Neural cell (in vitro differentiated cells): Measurements from ENCODE around the gene DMWD. TPM values are rescaled to one million over a fixed set of nuclear protein-coding genes. Genes with fewer than 3 reads are reported as not detected.

ENCODE experiments used
- H2AFZ ChIP-seq: fragments of 200-600, 300-800 bp; sonication (generic), shearing (Covaris generic); 2 replicates; pipeline ENCODE4 v1.6.0; 2014; ENCODE audit warnings: low read depth, mild to moderate bottlenecking, antibody characterized with exemption, low read length, moderate library complexity
- H3F3A ChIP-seq: fragments of 200-600 bp; shearing (Covaris generic); 2 replicates; pipeline ENCODE4 v1.6.1; 2016; ENCODE audit warnings: mild to moderate bottlenecking, moderate library complexity, mixed read lengths, antibody characterized with exemption, low read length; ENCODE audit not compliant: insufficient read depth, poor library complexity, severe bottlenecking
- H3K27ac ChIP-seq: fragments of 200-600, 300-800 bp; sonication (generic), shearing (Covaris generic); 2 replicates; pipeline ENCODE4 v1.5.1; 2014; ENCODE audit warnings: mild to moderate bottlenecking, low read length, moderate library complexity
- H3K27me3 ChIP-seq: fragments of 300-800, 200-600 bp; sonication (generic), shearing (Covaris generic); 2 replicates; pipeline ENCODE4 v1.6.0; 2014; ENCODE audit warnings: mild to moderate bottlenecking, low read depth, low read length, moderate library complexity; ENCODE audit not compliant: insufficient read depth
- H3K36me3 ChIP-seq: fragments of 300-800, 200-600 bp; sonication (generic), shearing (Covaris generic); 2 replicates; pipeline ENCODE4 v1.5.1; 2014; ENCODE audit warnings: mild to moderate bottlenecking, antibody characterized with exemption, low read length, moderate library complexity; ENCODE audit not compliant: insufficient read depth
- H3K4me2 ChIP-seq: fragments of 300-800, 200-600 bp; sonication (generic), shearing (Covaris generic); 2 replicates; pipeline ENCODE4 v1.6.0; 2014; ENCODE audit warnings: mild to moderate bottlenecking, low read length
- H3K4me3 ChIP-seq: fragments of 300-800, 200-600 bp; sonication (generic), shearing (Covaris generic); 2 replicates; pipeline ENCODE4 v1.5.1; 2014; ENCODE audit warnings: mild to moderate bottlenecking, low read length, moderate library complexity
- H3K79me2 ChIP-seq: fragments of 200-600 bp; shearing (Covaris generic); replicated peaks from 2 replicates; pipeline ENCODE4 v1.6.0; 2014; ENCODE audit warnings: mild to moderate bottlenecking, low read length, moderate library complexity; ENCODE audit not compliant: insufficient read depth
- H3K9ac ChIP-seq: fragments of 300-800, 200-600 bp; sonication (generic), shearing (Covaris generic); 2 replicates; pipeline ENCODE4 v1.6.1; 2016; ENCODE audit warnings: mild to moderate bottlenecking, low read length, mixed read lengths
- H3K9me2 ChIP-seq: fragments of 200-600 bp; shearing (Covaris generic); 2 replicates; pipeline ENCODE4 v1.6.1; 2016; ENCODE audit warnings: mild to moderate bottlenecking, low read length, mixed read lengths; ENCODE audit not compliant: insufficient read depth
- H3K9me3 ChIP-seq: fragments of 200-600, 300-800 bp; sonication (generic), shearing (Covaris generic); 2 replicates; pipeline ENCODE4 v1.6.1; 2016; ENCODE audit warnings: mild to moderate bottlenecking, mixed run types, low read length, moderate library complexity, mixed read lengths
- H4K20me1 ChIP-seq: fragments of 200-600 bp; shearing (Covaris generic); 2 replicates; pipeline ENCODE4 v1.6.1; 2016; ENCODE audit warnings: mild to moderate bottlenecking, mixed run types; ENCODE audit not compliant: insufficient read depth
- CTCF ChIP-seq: fragments of 450-650 bp; IDR thresholded peaks from 2 replicates; pipeline ENCODE4 v1.5.1; 2014; ENCODE audit warnings: antibody characterized with exemption, mild to moderate bottlenecking, moderate library complexity; ENCODE audit not compliant: poor library complexity, severe bottlenecking
- EP300 ChIP-seq: fragments of 450-650 bp; conservative IDR thresholded peaks from 2 replicates; pipeline ENCODE4 v1.6.1; 2014; ENCODE audit warnings: antibody characterized with exemption, mild to moderate bottlenecking, moderate library complexity; ENCODE audit not compliant: poor library complexity, severe bottlenecking
- EZH2 ChIP-seq: fragments of 200-600, 300-800 bp; shearing (Covaris generic), sonication (generic); IDR thresholded peaks from 2 replicates; pipeline ENCODE4 v1.6.1; 2014; ENCODE audit warnings: antibody characterized with exemption, low read length, borderline replicate concordance, mild to moderate bottlenecking; ENCODE audit not compliant: insufficient read depth, poor library complexity, severe bottlenecking
- MXI1 ChIP-seq: fragments of 450-650 bp; conservative IDR thresholded peaks from 2 replicates; pipeline ENCODE4 v1.6.1; 2014; ENCODE audit warnings: antibody characterized with exemption, mild to moderate bottlenecking; ENCODE audit not compliant: poor library complexity, severe bottlenecking
- POLR2AphosphoS5 ChIP-seq: IDR thresholded peaks from 2 replicates; pipeline ENCODE4 v1.6.1; 2012
- RAD21 ChIP-seq: fragments of 450-650 bp; conservative IDR thresholded peaks from 2 replicates; pipeline ENCODE4 v1.6.1; 2014; ENCODE audit warnings: antibody characterized with exemption, mild to moderate bottlenecking, moderate library complexity
- REST ChIP-seq: IDR thresholded peaks from 2 replicates; pipeline ENCODE4 v1.6.1; 2012; ENCODE audit warnings: borderline replicate concordance
- SMC3 ChIP-seq: fragments of 450-650 bp; conservative IDR thresholded peaks from 2 replicates; pipeline ENCODE4 v1.6.1; 2014; ENCODE audit warnings: antibody characterized with exemption, mild to moderate bottlenecking, moderate library complexity; ENCODE audit not compliant: poor library complexity
- TAF1 ChIP-seq: IDR thresholded peaks from 2 replicates; pipeline ENCODE4 v1.6.1; 2012; ENCODE audit warnings: low read depth
- polyA plus RNA-seq: library from polyadenylated mRNA; depleted of rRNA; stranded (reverse); fragments of >200 nt; gene quantifications from 2 replicates; pipeline ENCODE4 v1.2.3, GENCODE V29; 2014

The DMWD gene
- polyA plus RNA-seq, 1 donor from 2014 or later = 20.4 TPM

GRCh38 chr19:45826934-45827333, 34.3 kb upstream of the DMWD start:
- no peak overlapping the region for H3K4me2 ChIP-seq
- no peaks in the 10 kb centered on the region for H3K27me3 ChIP-seq
- H3K9ac ChIP-seq = no peak overlapping the region
- H3K9me2 ChIP-seq = no peaks in the 10 kb centered on the region
- H3K79me2 ChIP-seq = no peaks in the 10 kb centered on the region
- H3K36me3 ChIP-seq = no peaks in the 10 kb centered on the region
- no peak overlapping the region for H2AFZ ChIP-seq
- no peaks in the 10 kb centered on the region for H3F3A ChIP-seq
- H3K9me3 ChIP-seq = no peaks in the 10 kb centered on the region
- no peaks in the 10 kb centered on the region for H4K20me1 ChIP-seq
- TF ChIP-seq SMC3 = no peak
- no peak for TF ChIP-seq MXI1
- TF ChIP-seq TAF1 = no peak
- H3K27ac ChIP-seq = no peak overlapping the region
- H3K4me3 ChIP-seq = no peak overlapping the region

GRCh38 chr19:45825917-45826893, 33.6 kb upstream of the DMWD start:
- Histone ChIP-seq H3K79me2 (no peaks in the 10 kb centered on the region), H3K9ac (no peak overlapping the region), H3K9me3 (no peaks in the 10 kb centered on the region), H2AFZ (no peak overlapping the region), H4K20me1 (no peaks in the 10 kb centered on the region), H3K36me3 (no peaks in the 10 kb centered on the region), H3K4me2 (no peak overlapping the region), H3K27ac (no peak overlapping the region), H3K27me3 (no peaks in the 10 kb centered on the region), H3K9me2 (no peaks in the 10 kb centered on the region), H3K4me3 (no peak overlapping the region), H3F3A (no peaks in the 10 kb centered on the region)
- TF ChIP-seq POLR2AphosphoS5 (no peak), RAD21 (no peak), CTCF (no peak), EZH2 (no peak), TAF1 (no peak), MXI1 (no peak), EP300 (no peak), SMC3 (no peak), REST (no peak)
